A549 (cell line): ENCODE data around the gene FAM193A.

Experiments
- CBX8 ChIP-seq: fragments of 200-600 bp; sonication (generic); IDR thresholded peaks from 2 replicates; pipeline ENCODE4 v1.6.1; 2016
- RCOR1 ChIP-seq: fragments of 150-350 bp; IDR thresholded peaks from 2 replicates; pipeline ENCODE4 v1.6.1; 2014; ENCODE audit warnings: antibody characterized with exemption, low read length, low read depth
- TF ChIP-seq, protein P1 (sequence below): fragments of >200 bp; sonication (Bioruptor Twin); formaldehyde crosslinking; IDR thresholded peaks from 3 replicates; pipeline ENCODE4 v1.5.1; 2016
- TF ChIP-seq, protein P2 (sequence below): fragments of 250-450 bp; sonication (Bioruptor Pico); IDR thresholded peaks from 2 replicates; pipeline ENCODE4 v1.5.0; 2021; ENCODE audit warnings: mild to moderate bottlenecking, moderate library complexity, borderline replicate concordance
- TF ChIP-seq, protein P3 (sequence below): IDR thresholded peaks from 2 replicates; pipeline ENCODE4 v1.6.1; 2012

DNA sequence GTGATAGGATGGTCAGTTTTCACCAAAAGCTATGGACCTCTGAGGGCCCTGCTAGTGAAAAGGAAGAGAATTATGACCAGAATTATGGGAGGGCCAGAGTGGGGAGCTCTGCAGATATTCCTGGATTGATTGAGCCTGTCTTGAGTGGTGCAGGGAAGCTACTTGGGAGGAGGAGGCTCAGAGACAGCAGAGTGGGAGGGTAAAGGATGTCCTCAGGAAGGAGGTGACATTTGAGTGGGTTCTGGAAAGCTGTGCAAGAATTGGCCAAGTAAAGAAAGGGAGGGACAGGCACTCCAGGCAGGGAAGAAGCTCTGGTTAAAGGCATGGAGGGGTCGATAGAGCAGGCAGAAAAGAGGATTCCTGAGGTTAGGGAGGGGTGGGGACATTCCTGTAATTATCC is 43.5 kb upstream of the FAM193A start:
- TF ChIP-seq RCOR1 (no peak), CBX8 (no peak)
- TF ChIP-seq, protein P1, sequence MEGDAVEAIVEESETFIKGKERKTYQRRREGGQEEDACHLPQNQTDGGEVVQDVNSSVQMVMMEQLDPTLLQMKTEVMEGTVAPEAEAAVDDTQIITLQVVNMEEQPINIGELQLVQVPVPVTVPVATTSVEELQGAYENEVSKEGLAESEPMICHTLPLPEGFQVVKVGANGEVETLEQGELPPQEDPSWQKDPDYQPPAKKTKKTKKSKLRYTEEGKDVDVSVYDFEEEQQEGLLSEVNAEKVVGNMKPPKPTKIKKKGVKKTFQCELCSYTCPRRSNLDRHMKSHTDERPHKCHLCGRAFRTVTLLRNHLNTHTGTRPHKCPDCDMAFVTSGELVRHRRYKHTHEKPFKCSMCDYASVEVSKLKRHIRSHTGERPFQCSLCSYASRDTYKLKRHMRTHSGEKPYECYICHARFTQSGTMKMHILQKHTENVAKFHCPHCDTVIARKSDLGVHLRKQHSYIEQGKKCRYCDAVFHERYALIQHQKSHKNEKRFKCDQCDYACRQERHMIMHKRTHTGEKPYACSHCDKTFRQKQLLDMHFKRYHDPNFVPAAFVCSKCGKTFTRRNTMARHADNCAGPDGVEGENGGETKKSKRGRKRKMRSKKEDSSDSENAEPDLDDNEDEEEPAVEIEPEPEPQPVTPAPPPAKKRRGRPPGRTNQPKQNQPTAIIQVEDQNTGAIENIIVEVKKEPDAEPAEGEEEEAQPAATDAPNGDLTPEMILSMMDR, result no peak
- TF ChIP-seq, protein P2, sequence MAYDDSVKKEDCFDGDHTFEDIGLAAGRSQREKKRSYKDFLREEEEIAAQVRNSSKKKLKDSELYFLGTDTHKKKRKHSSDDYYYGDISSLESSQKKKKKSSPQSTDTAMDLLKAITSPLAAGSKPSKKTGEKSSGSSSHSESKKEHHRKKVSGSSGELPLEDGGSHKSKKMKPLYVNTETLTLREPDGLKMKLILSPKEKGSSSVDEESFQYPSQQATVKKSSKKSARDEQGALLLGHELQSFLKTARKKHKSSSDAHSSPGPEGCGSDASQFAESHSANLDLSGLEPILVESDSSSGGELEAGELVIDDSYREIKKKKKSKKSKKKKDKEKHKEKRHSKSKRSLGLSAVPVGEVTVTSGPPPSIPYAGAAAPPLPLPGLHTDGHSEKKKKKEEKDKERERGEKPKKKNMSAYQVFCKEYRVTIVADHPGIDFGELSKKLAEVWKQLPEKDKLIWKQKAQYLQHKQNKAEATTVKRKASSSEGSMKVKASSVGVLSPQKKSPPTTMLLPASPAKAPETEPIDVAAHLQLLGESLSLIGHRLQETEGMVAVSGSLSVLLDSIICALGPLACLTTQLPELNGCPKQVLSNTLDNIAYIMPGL (CRISPR knock-in tag), result no peak
- TF ChIP-seq, protein P3, sequence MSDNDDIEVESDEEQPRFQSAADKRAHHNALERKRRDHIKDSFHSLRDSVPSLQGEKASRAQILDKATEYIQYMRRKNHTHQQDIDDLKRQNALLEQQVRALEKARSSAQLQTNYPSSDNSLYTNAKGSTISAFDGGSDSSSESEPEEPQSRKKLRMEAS, result no peak
